ENCODE data around the gene WDTC1.

The WDTC1 gene

DNA sequence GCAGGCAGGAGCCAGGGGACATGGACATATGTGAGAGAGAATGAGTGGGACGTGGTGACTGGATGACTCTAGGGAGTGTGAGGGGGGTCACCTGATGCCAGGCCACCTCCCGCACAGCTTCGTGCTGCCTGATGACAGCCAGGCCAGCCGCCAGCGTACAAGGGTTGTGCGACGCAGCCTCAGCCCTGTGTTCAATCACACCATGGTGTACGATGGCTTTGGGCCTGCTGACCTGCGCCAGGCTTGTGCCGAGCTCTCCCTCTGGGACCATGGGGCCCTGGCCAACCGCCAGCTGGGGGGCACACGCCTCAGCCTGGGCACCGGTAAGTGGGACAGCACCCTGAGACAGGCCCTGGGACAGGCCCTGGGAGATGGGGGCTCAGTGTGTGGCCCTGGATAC, 118.7 kb downstream of the WDTC1 start:
- H3K9ac ChIP-seq, result no peak overlapping the region
- no peak overlapping the region for H3K27ac ChIP-seq
- no peak overlapping the region for H3K4me3 ChIP-seq (ENCODE audit: low read depth, low read length)
- H3K36me3 ChIP-seq (ENCODE audit: control insufficient read depth, insufficient read depth, low read length), result no peaks in the 10 kb centered on the region
- TF ChIP-seq, protein P1, sequence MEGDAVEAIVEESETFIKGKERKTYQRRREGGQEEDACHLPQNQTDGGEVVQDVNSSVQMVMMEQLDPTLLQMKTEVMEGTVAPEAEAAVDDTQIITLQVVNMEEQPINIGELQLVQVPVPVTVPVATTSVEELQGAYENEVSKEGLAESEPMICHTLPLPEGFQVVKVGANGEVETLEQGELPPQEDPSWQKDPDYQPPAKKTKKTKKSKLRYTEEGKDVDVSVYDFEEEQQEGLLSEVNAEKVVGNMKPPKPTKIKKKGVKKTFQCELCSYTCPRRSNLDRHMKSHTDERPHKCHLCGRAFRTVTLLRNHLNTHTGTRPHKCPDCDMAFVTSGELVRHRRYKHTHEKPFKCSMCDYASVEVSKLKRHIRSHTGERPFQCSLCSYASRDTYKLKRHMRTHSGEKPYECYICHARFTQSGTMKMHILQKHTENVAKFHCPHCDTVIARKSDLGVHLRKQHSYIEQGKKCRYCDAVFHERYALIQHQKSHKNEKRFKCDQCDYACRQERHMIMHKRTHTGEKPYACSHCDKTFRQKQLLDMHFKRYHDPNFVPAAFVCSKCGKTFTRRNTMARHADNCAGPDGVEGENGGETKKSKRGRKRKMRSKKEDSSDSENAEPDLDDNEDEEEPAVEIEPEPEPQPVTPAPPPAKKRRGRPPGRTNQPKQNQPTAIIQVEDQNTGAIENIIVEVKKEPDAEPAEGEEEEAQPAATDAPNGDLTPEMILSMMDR (IDR thresholded peaks at IDR 0.05), result no peak
- H3K4me2 ChIP-seq (ENCODE audit: low read length), result no peak overlapping the region
- H3K79me2 ChIP-seq, result no peaks in the 10 kb centered on the region
- H3K4me1 ChIP-seq, result no peaks in the 10 kb centered on the region
- no peaks in the 10 kb centered on the region for H3K9me3 ChIP-seq (ENCODE audit: control insufficient read depth, low read length)
- no peak overlapping the region for H2AFZ ChIP-seq
- H3K27me3 ChIP-seq (ENCODE audit: control insufficient read depth, insufficient read depth, low read length), result no peaks in the 10 kb centered on the region

DNA sequence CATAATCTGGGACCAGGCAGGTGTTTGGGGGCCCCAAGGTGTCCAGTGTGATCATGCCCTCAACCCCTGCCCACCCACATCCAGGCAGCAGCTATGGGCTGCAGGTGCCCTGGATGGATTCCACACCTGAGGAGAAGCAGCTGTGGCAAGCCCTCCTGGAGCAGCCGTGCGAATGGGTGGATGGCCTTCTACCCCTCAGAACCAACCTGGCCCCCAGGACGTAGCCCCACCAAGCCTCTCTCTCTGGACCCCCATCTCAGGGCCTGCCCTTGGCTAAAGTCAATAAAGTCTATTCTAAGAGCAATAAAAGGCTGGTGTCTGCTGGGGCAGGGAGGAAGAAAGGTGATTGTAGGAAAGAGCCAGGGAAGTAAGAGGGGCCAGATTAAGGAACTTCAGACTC, 119.2 kb downstream of the WDTC1 start:
- TF ChIP-seq, protein P1 (IDR thresholded peaks at IDR 0.05), result no peak
- Histone ChIP-seq H3K27ac (no peak overlapping the region), H3K4me3 (ENCODE audit: low read depth, low read length) (no peak overlapping the region), H3K9ac (no peak overlapping the region), H3K36me3 (ENCODE audit: control insufficient read depth, insufficient read depth, low read length) (no peaks in the 10 kb centered on the region), H3K79me2 (no peaks in the 10 kb centered on the region), H3K27me3 (ENCODE audit: control insufficient read depth, insufficient read depth, low read length) (no peaks in the 10 kb centered on the region), H3K4me2 (ENCODE audit: low read length) (no peak overlapping the region), H2AFZ (no peak overlapping the region), H3K9me3 (ENCODE audit: control insufficient read depth, low read length) (no peaks in the 10 kb centered on the region), H3K4me1 (no peaks in the 10 kb centered on the region)

DNA sequence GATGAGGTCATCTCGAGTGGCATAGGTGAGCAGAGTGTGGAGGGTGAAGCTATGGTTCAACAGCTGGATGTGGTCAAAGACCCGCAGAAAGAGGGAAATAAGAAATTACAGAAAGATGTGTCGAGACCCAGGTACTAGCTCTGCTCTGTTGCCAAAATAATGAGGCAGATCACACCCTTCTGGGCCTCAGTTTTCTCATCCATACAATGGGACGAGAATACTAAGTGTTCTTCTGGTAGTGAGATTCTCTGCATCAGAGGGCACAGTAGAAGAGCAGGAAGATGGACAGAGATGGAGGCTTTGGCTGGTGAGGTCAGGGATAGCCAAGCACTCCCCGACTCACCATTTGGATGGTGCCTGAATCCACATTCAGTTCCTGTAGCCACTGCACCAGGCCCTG, 121.3 kb downstream of the WDTC1 start:
- Histone ChIP-seq H3K4me1 (no peaks in the 10 kb centered on the region), H3K9me3 (ENCODE audit: control insufficient read depth, low read length) (no peaks in the 10 kb centered on the region), H3K27me3 (ENCODE audit: control insufficient read depth, insufficient read depth, low read length) (no peaks in the 10 kb centered on the region), H3K27ac (no peak overlapping the region), H3K4me3 (ENCODE audit: low read depth, low read length) (no peak overlapping the region), H3K9ac (no peak overlapping the region), H2AFZ (no peak overlapping the region), H3K4me2 (ENCODE audit: low read length) (no peak overlapping the region), H3K36me3 (ENCODE audit: control insufficient read depth, insufficient read depth, low read length) (no peaks in the 10 kb centered on the region), H3K79me2 (no peaks in the 10 kb centered on the region)
- TF ChIP-seq, protein P1 (IDR thresholded peaks at IDR 0.05), result no peak

DNA sequence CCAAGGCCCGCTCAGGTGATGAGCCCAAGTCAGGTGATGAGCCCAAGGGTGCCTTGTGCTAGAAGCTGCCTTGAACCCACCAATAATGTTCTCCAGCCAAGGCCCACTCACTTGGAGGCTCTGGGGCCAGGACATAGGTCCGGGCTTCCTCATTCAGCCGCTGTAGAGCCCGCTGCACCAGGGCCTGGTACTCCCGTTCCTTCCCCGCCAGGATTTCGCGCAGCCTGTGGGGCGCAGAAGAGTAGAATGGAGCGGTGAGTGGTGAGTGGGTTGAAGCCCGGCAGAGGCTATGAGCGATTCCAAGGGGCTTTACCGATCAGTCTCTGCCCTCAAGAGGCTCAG, 121.8 kb downstream of the WDTC1 start:
- no peak overlapping the region for H3K27ac ChIP-seq

More for the DNA sequence above, 121.8 kb downstream of the WDTC1 start:
- H2AFZ ChIP-seq, result no peak overlapping the region
- H3K4me1 ChIP-seq, result no peaks in the 10 kb centered on the region
- no peaks in the 10 kb centered on the region for H3K36me3 ChIP-seq (ENCODE audit: control insufficient read depth, insufficient read depth, low read length)
- H3K9me3 ChIP-seq (ENCODE audit: control insufficient read depth, low read length), result no peaks in the 10 kb centered on the region
- H3K79me2 ChIP-seq, result no peaks in the 10 kb centered on the region
- no peaks in the 10 kb centered on the region for H3K27me3 ChIP-seq (ENCODE audit: control insufficient read depth, insufficient read depth, low read length)
- no peak overlapping the region for H3K9ac ChIP-seq
- no peak overlapping the region for H3K4me3 ChIP-seq (ENCODE audit: low read depth, low read length)
- TF ChIP-seq, protein P1 (IDR thresholded peaks at IDR 0.05), result no peak
- H3K4me2 ChIP-seq (ENCODE audit: low read length), result no peak overlapping the region

Data from parathyroid adenoma (tissue), 2 donors.